Measurements from ENCODE around the gene SLC25A17.

- TF ChIP-seq CTCF (IDR thresholded peaks at IDR 0.05) (no peak), POLR2AphosphoS5 (IDR thresholded peaks at IDR 0.05) (no peak), POLR2A (IDR thresholded peaks at IDR 0.05) (no peak)
Measured at GRCh38 chr22:40726514-40726913, 92.6 kb downstream of the SLC25A17 start.
